ENCODE measurements around the gene JARID2.

GRCh38 chr6:15491986-15492269, 246.1 kb downstream of the JARID2 start:
- TF ChIP-seq CTCF (IDR thresholded peaks at IDR 0.05) (no peak), POLR2A (IDR thresholded peaks at IDR 0.05) (no peak), POLR2AphosphoS5 (IDR thresholded peaks at IDR 0.05) (no peak)

All from suprapubic skin (tissue), 4 donors.